ENCODE results near the gene ESRRB.

GRCh38 chr14:76472199-76472723 is 96.3 kb downstream of the ESRRB start:
- TF ChIP-seq POLR2A (IDR thresholded peaks at IDR 0.05) = no peak
- TF ChIP-seq CTCF (IDR thresholded peaks at IDR 0.05) = no peak

All from heart left ventricle (tissue), 13 donors.